PC-9 (cell line): ENCODE measurements around the gene ZER1. TPM values are rescaled to one million over a fixed set of nuclear protein-coding genes. Genes with fewer than 3 reads are reported as not detected.

Experiments used
- BruUV-seq: library from RNA; stranded (reverse); fragments of 400-500 nt; replicated peaks from 2 replicates; lab custom pipeline; 2021; lab: Mats Ljungman, UMichigan
- CTCF ChIA-PET: fragments of 300-600 bp; sonication (Branson Sonifier 250); formaldehyde crosslinking; loops from one replicate; lab custom pipeline; 2022; ENCODE audit warnings: antibody characterized with exemption; lab: Charles Lee
- POLR2A ChIA-PET: fragments of 300-600 bp; sonication (Branson Sonifier 250); formaldehyde crosslinking; loops from one replicate; lab custom pipeline; 2022; ENCODE audit warnings: antibody characterized with exemption; ENCODE audit not compliant: unreplicated experiment; lab: Charles Lee
- DNase-seq, 2 experiments: peaks; one replicate each; pipeline versions ENCODE4 v3.0.0 to v3.0.0-alpha.2; 2015 to 2022; ENCODE audit warnings: mixed read lengths in 1 of 2
- H2AFZ ChIP-seq: fragments of 200-600 bp; sonication (generic); 2 replicates; pipeline ENCODE4 v1.8.1; 2017; ENCODE audit warnings: antibody characterized with exemption
- H3F3A ChIP-seq: fragments of 200-600 bp; sonication (generic); 2 replicates; pipeline ENCODE4 v1.8.1; 2017; ENCODE audit warnings: antibody characterized with exemption, mild to moderate bottlenecking, low read depth; ENCODE audit not compliant: insufficient read depth
- H3K27ac ChIP-seq: fragments of 200-600 bp; sonication (generic); 2 replicates; pipeline ENCODE4 v1.6.1; 2016; ENCODE audit warnings: mixed run types
- H3K27me3 ChIP-seq: fragments of 200-600 bp; sonication (generic); 2 replicates; pipeline ENCODE4 v1.6.1; 2016; ENCODE audit warnings: low read depth, mixed run types; ENCODE audit not compliant: insufficient read depth
- H3K36me3 ChIP-seq: fragments of 200-600 bp; sonication (generic); 2 replicates; pipeline ENCODE4 v1.6.1; 2016; ENCODE audit warnings: low read depth, mixed run types
- H3K4me1 ChIP-seq: fragments of 200-600 bp; sonication (generic); replicated peaks from 2 replicates; pipeline ENCODE4 v1.6.1; 2016; ENCODE audit warnings: mixed run types; ENCODE audit not compliant: insufficient read depth
- H3K4me2 ChIP-seq: fragments of 200-600 bp; sonication (generic); 2 replicates; pipeline ENCODE4 v1.6.1; 2017; ENCODE audit warnings: mixed run types
- H3K4me3 ChIP-seq: fragments of 200-600 bp; sonication (generic); 2 replicates; pipeline ENCODE4 v1.6.1; 2016; ENCODE audit warnings: mixed run types
- H3K79me2 ChIP-seq: fragments of 200-600 bp; sonication (generic); 2 replicates; pipeline ENCODE4 v1.6.1; 2017; ENCODE audit warnings: low read depth, mixed run types
- H3K9me2 ChIP-seq: fragments of 200-600 bp; sonication (generic); 2 replicates; pipeline ENCODE4 v1.8.1; 2017; ENCODE audit warnings: mild to moderate bottlenecking; ENCODE audit not compliant: insufficient read depth
- H3K9me3 ChIP-seq: fragments of 200-600 bp; sonication (generic); 2 replicates; pipeline ENCODE4 v1.8.1; 2016; ENCODE audit warnings: low read depth; ENCODE audit not compliant: insufficient read depth
- H4K20me1 ChIP-seq: fragments of 200-600 bp; sonication (generic); 2 replicates; pipeline ENCODE4 v1.8.1; 2017; ENCODE audit not compliant: insufficient read depth
- CTCF ChIP-seq: fragments of 200-600 bp; sonication (generic); conservative IDR thresholded peaks from 2 replicates; pipeline ENCODE4 v1.6.1; 2017; ENCODE audit warnings: mixed run types, antibody characterized with exemption, mild to moderate bottlenecking, moderate library complexity
- EZH2 ChIP-seq: fragments of 200-600 bp; sonication (generic); IDR thresholded peaks from 2 replicates; pipeline ENCODE4 v1.8.0; 2017; ENCODE audit warnings: antibody characterized with exemption, low read depth
- intact Hi-C: fragments of 100-400 bp; cut with micrococcal nuclease; formaldehyde crosslinking; loops from one replicate; pipeline ENCODE4 v1.10.0; 2022; ENCODE audit not compliant: unreplicated experiment
- total RNA-seq: library from RNA; stranded (reverse); gene quantifications from 2 replicates; pipeline ENCODE4 v1.2.3, GENCODE V29; 2021

ZER1 gene
- total RNA-seq, 1 experiment from 2014 or later, result 65.2 TPM

- Histone ChIP-seq H3K79me2 (peaks cover 87% of the 10 kb centered on the region), H3K9me2 (no peaks in the 10 kb centered on the region), H3K9me3 (no peaks in the 10 kb centered on the region), H3K27ac (peak within 1 kb of the TSS; percentile 78), H3K4me1 (peaks cover 47% of the 10 kb centered on the region), H3K27me3 (no peaks in the 10 kb centered on the region), H4K20me1 (peaks cover 47% of the 10 kb centered on the region), H3K4me2 (peak within 1 kb of the TSS; percentile 99), H3K4me3 (peak within 1 kb of the TSS; percentile 80), H3K36me3 (peaks cover 37% of the 10 kb centered on the region), H3F3A (peaks cover 67% of the 10 kb centered on the region), H2AFZ (peak within 1 kb of the TSS; percentile 65; the same call in 1 of the 2 replicates)
- ChIA-PET POLR2A (interaction anchor here (0.7 to 1.0 kb wide), 2 partner anchors 53 to 158 kb away, joined by 3 to 21 read pairs; no protein-coding TSS in a partner anchor), CTCF (interaction anchor here (0.6 to 0.7 kb wide), 3 partner anchors 21 to 54 kb away, joined by 3 read pairs; partner anchors contain the start of gene DYNC2I2)
- TF ChIP-seq CTCF, result no peak
- no peak for TF ChIP-seq EZH2
- no TSS peak for BruUV-seq
- DNase-seq, result peak; percentile 71 to 98
- intact Hi-C loops, result loop anchor here (1.0 to 10.0 kb wide), 4 partner anchors 32 to 336 kb away; partner anchors contain the start of genes DYNC2I2 and SH3GLB2
These were observed 83.0 kb downstream of the ZER1 start, which contains the start of gene SET for GRCh38 chr9:128688501-128689292. TSS of gene SET (plus strand) at chr9:128689222. CDS start at chr9:128689583, 361 bp downstream.

- POLR2A ChIA-PET, result interaction anchor here (0.7 kb wide), 2 partner anchors 52 to 187 kb away, joined by 5 read pairs; no protein-coding TSS in a partner anchor
These were observed 84.3 kb downstream of the ZER1 start for GRCh38 chr9:128687453-128687852.

More at GRCh38 chr9:128687453-128687852, 84.3 kb downstream of the ZER1 start:
- Histone ChIP-seq H3K27me3 (no peaks in the 10 kb centered on the region), H3K4me1 (peaks cover 53% of the 10 kb centered on the region), H3K9me2 (no peaks in the 10 kb centered on the region), H3F3A (peaks cover 58% of the 10 kb centered on the region), H3K4me3 (no peak overlapping the region), H3K9me3 (no peaks in the 10 kb centered on the region), H2AFZ (no peak overlapping the region), H3K36me3 (peaks cover 25% of the 10 kb centered on the region), H4K20me1 (peaks cover 36% of the 10 kb centered on the region), H3K27ac (no peak overlapping the region), H3K79me2 (peaks cover 85% of the 10 kb centered on the region), H3K4me2 (peak overlapping the region; percentile 99)
- CTCF ChIA-PET, result no interaction called here
- intact Hi-C loops, result loop anchor here (5.0 to 10.0 kb wide), 2 partner anchors 225 to 337 kb away; partner anchors contain the start of gene SH3GLB2
- TF ChIP-seq CTCF (no peak), EZH2 (no peak)
- BruUV-seq, result no TSS peak
- no peak for DNase-seq
